Subcutaneous adipose tissue (tissue), 4 donors: ENCODE data around the gene SPAG4. TPM values are rescaled to one million over a fixed set of nuclear protein-coding genes. Genes with fewer than 3 reads are reported as not detected.

Experiments
- CTCF ChIP-seq: fragments of 450-650 bp; IDR thresholded peaks from one replicate; pipeline ENCODE4 v1.5.1; 2016; ENCODE audit warnings: low read depth, mild to moderate bottlenecking, control low read depth, antibody characterized with exemption, moderate library complexity
- total RNA-seq, 4 donors: library from RNA; depleted of rRNA; stranded (reverse); fragments of >200 nt; gene quantifications; one replicate each; pipeline ENCODE4 v1.1.0, GENCODE V29; 2016

SPAG4 gene
- total RNA-seq, 4 donors from 2014 or later: 1.7 to 3.3 (median 2.4) TPM; not detected in 1

- TF ChIP-seq CTCF: no peak
Measured at GRCh38 chr20:35606127-35606526, 9.5 kb upstream of the SPAG4 start.

GRCh38 chr20:35607003-35607735 is 8.5 kb upstream of the SPAG4 start:
- TF ChIP-seq CTCF: no peak

GRCh38 chr20:35610833-35611427 is 4.7 kb upstream of the SPAG4 start:
- TF ChIP-seq CTCF: no peak

- no peak for TF ChIP-seq CTCF
Measured at GRCh38 chr20:35611482-35611881, 4.1 kb upstream of the SPAG4 start.

- TF ChIP-seq CTCF: no peak
Measured at GRCh38 chr20:35616465-35617396, 1.1 kb downstream of the SPAG4 start.

- TF ChIP-seq CTCF: no peak
Measured at GRCh38 chr20:35617397-35618262, 2.0 kb downstream of the SPAG4 start.
